Urothelium cell line (cell line): Measurements from ENCODE around the gene PCYOX1L.

Experiments used
- DNase-seq: peaks from one replicate; pipeline ENCODE4 v3.0.0; 2011; ENCODE audit warnings: low spot score, mixed read lengths
- FAIRE-seq: peaks from 2 replicates; lab custom pipeline; 2011; peaks lifted over from hg19 to GRCh38; lab: Jason Lieb, UNC

Gene PCYOX1L

GRCh38 chr5:149333711-149334443, 24.0 kb upstream of the PCYOX1L start:
- DNase-seq: no peak
- no peak for FAIRE-seq

- DNase-seq (no peak), FAIRE-seq (no peak)
Measured at GRCh38 chr5:149337736-149338135, 20.1 kb upstream of the PCYOX1L start.

GRCh38 chr5:149338364-149338763, 19.5 kb upstream of the PCYOX1L start:
- DNase-seq (no peak), FAIRE-seq (no peak)

GRCh38 chr5:149340920-149341319, 16.9 kb upstream of the PCYOX1L start:
- DNase-seq: no peak
- FAIRE-seq: no peak

- no peak for DNase-seq
- no peak for FAIRE-seq
Measured at GRCh38 chr5:149341876-149342275, 16.0 kb upstream of the PCYOX1L start.

- FAIRE-seq (no peak), DNase-seq (no peak)
Measured at GRCh38 chr5:149344151-149344550, 13.7 kb upstream of the PCYOX1L start.

- FAIRE-seq: peak; percentile 13
Measured at GRCh38 chr5:149345147-149345891, 12.5 kb upstream of the PCYOX1L start, which contains the start of gene GRPEL2. Gene GRPEL2 (plus strand): TSS chr5:149345499. CDS start chr5:149345540, 41 bp downstream.

GRCh38 chr5:149345892-149346222, 12.0 kb upstream of the PCYOX1L start:
- peak; percentile 13 for DNase-seq
- no peak for FAIRE-seq

More at GRCh38 chr5:149345147-149345891, 12.5 kb upstream of the PCYOX1L start, which contains the start of gene GRPEL2:
- DNase-seq: peak; percentile 98

GRCh38 chr5:149348518-149348917, 9.3 kb upstream of the PCYOX1L start:
- DNase-seq: no peak
- FAIRE-seq: no peak

GRCh38 chr5:149349382-149349781, 8.5 kb upstream of the PCYOX1L start:
- DNase-seq: no peak
- no peak for FAIRE-seq

GRCh38 chr5:149352169-149352568, 5.7 kb upstream of the PCYOX1L start:
- no peak for FAIRE-seq
- no peak for DNase-seq

- FAIRE-seq (no peak), DNase-seq (no peak)
Measured at GRCh38 chr5:149353911-149354310, 3.9 kb upstream of the PCYOX1L start.

- FAIRE-seq (no peak), DNase-seq (no peak)
Measured at GRCh38 chr5:149355688-149356087, 2.2 kb upstream of the PCYOX1L start.

- no peak for FAIRE-seq
- no peak for DNase-seq
Measured at GRCh38 chr5:149356391-149356790, 1.5 kb upstream of the PCYOX1L start.

GRCh38 chr5:149358294-149358651, 427 bp downstream of the PCYOX1L start:
- DNase-seq: peak; percentile 14
- FAIRE-seq: no peak

GRCh38 chr5:149358868-149359495, 1.1 kb downstream of the PCYOX1L start:
- FAIRE-seq (no peak), DNase-seq (no peak)

- no peak for DNase-seq
- FAIRE-seq: no peak
Measured at GRCh38 chr5:149360272-149360671, 2.4 kb downstream of the PCYOX1L start.

- no peak for FAIRE-seq
- DNase-seq: no peak
Measured at GRCh38 chr5:149362541-149362940, 4.7 kb downstream of the PCYOX1L start.

GRCh38 chr5:149363358-149363757, 5.5 kb downstream of the PCYOX1L start:
- FAIRE-seq (no peak), DNase-seq (no peak)

GRCh38 chr5:149363936-149364335, 6.1 kb downstream of the PCYOX1L start:
- no peak for DNase-seq
- no peak for FAIRE-seq

GRCh38 chr5:149364719-149365118, 6.9 kb downstream of the PCYOX1L start:
- DNase-seq: no peak
- FAIRE-seq: no peak

- DNase-seq (no peak), FAIRE-seq (no peak)
Measured at GRCh38 chr5:149365418-149365817, 7.6 kb downstream of the PCYOX1L start.
